Transverse colon (tissue), 4 donors: ENCODE results near the gene PTPN7. TPM values are rescaled to one million over a fixed set of nuclear protein-coding genes. Genes with fewer than 3 reads are reported as not detected.

Experiments used
- DNase-seq: peaks from one replicate; pipeline ENCODE4 v3.0.0-alpha.2; 2019
- H3K27ac ChIP-seq, 4 donors: fragments of 200-600 bp; sonication (generic); 2 replicates each; pipeline ENCODE4 v1.5.1; 2016 to 2018; ENCODE audit warnings: inconsistent platforms in 4 of 4
- H3K27me3 ChIP-seq: fragments of 200-600 bp; sonication (generic); 2 replicates; pipeline ENCODE4 v1.5.1; 2017; ENCODE audit warnings: inconsistent platforms
- H3K36me3 ChIP-seq, 4 donors: fragments of 200-600 bp; sonication (generic); 2 replicates each; pipeline ENCODE4 v1.5.1; 2017 to 2019; ENCODE audit warnings: inconsistent platforms in 4 of 4
- H3K4me1 ChIP-seq, 4 donors: fragments of 200-600 bp; sonication (generic); 2 replicates each; pipeline ENCODE4 v1.5.1; 2017 to 2020; ENCODE audit warnings: inconsistent platforms in 4 of 4
- H3K4me3 ChIP-seq, 4 donors: fragments of 200-600 bp; sonication (generic); 1 replicate in 1 of 4; 2 replicates in 3 of 4; pipeline versions ENCODE4 v1.5.1 to v1.6.1; 2017 to 2019; ENCODE audit warnings: inconsistent platforms in 4 of 4
- H3K9me3 ChIP-seq, 2 donors: fragments of 200-600 bp; sonication (generic); 2 replicates each; pipeline ENCODE4 v1.5.1; 2017 to 2019; ENCODE audit warnings: inconsistent platforms in 2 of 2
- CTCF ChIP-seq, 5 experiments: fragments of 200-600 bp in 3 of 5; fragments of 450-650 bp in 2 of 5; sonication (generic) in 3 of 5; IDR thresholded peaks; 1 replicate in 2 of 5; 2 replicates in 3 of 5; pipeline ENCODE4 v1.5.1; 2016 to 2017; ENCODE audit warnings: antibody characterized with exemption in 5 of 5, inconsistent platforms in 3 of 5, mild to moderate bottlenecking in 2 of 5, moderate library complexity in 1 of 5
- EP300 ChIP-seq: sonication (generic); formaldehyde crosslinking; IDR thresholded peaks from one replicate; pipeline ENCODE4 v1.6.1; 2017; ENCODE audit warnings: antibody characterized with exemption, low read depth
- POLR2A ChIP-seq: fragments of 450-650 bp; IDR thresholded peaks from one replicate; pipeline ENCODE4 v1.6.1; 2016; ENCODE audit warnings: antibody characterized with exemption, mild to moderate bottlenecking, moderate library complexity
- POLR2AphosphoS5 ChIP-seq, 3 donors: sonication (generic); formaldehyde crosslinking; IDR thresholded peaks; one replicate each; pipeline ENCODE4 v1.6.1; 2016; ENCODE audit warnings: antibody characterized with exemption in 3 of 3
- WGBS, 2 donors: methylation state at CpG; one replicate each; pipeline ENCODE4 v1.1.5; 2018; ENCODE audit warnings: low coverage in 1 of 2; 5-methylcytosine and 5-hydroxymethylcytosine counted together
- in situ Hi-C, 4 donors: fragments of 200-750 bp; cut with MboI; loops; one replicate each; pipeline versions ENCODE4 v1.15.0 to v1.15.1; 2017; ENCODE audit warnings: low sequenced_read_pairs in 3 of 4, low pct_ligation_motif_present in 1 of 4, low pct_unique_long_range_greater_than_20kb in 1 of 4
- intact Hi-C: fragments of 100-400 bp; cut with DNase I; formaldehyde crosslinking; loops from one replicate; pipeline ENCODE4 v1.15.1; 2023; ENCODE audit warnings: low total_unique reads
- total RNA-seq, 4 donors: library from RNA; depleted of rRNA; stranded (reverse); fragments of >200 nt; gene quantifications; one replicate each; pipeline ENCODE4 v1.1.0, GENCODE V29; 2016

Gene PTPN7
- total RNA-seq, 4 donors from 2014 or later: 5.2 to 32.5 (median 14.0) TPM; not detected in 1

DNA sequence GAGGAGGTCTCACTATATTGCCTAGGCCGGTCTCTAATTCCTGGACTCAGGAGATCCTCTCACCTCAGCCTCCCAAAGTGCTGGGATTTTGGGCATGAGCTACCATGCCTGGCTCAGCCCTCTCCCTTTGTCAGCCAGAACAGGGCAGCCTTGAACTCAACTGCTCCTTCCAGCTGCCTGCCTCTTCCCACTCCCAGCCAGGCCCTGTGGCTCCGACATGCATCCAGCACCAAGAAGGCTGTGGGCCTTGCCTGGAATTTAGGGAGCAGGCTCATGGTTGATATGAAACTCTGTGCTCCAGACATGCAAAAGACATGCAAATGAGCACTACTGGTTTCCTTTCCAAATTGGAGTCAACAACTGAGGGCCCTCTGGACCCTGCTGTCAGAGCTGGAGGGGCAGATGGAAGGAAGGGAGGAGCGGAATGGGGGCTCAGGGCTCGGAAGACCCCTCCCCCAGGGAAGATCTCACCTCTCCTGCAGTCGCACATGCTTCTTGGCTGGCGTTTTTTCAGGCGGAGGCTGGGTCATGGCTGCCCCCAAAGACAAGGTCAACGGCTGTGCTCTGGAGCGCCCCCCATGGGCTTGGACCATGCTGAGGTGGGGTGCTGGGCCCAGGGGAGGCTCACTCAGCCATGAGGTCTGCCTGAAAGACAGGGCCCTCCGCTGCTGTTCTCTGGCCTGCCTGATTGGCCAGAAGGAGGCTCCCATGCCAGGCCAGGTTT lies 1.4 kb downstream of the PTPN7 start:
- Histone ChIP-seq H3K27ac (peak overlapping the region; percentile 67 to 75 (median 70)), H3K4me1 (peaks cover 0 to 15% (median 4%) of the 10 kb centered on the region in 4 donors), H3K9me3 (no peaks in the 10 kb centered on the region), H3K27me3 (no peaks in the 10 kb centered on the region), H3K36me3 (no peaks in the 10 kb centered on the region), H3K4me3 (peak overlapping the region in 3 of 4 donors; percentile 9 to 41 (median 25))
- no peak for DNase-seq
- WGBS, 2 donors: 77 to 92% methylated on average over 2 to 10 of the region's 10 CpGs
- in situ Hi-C loops (no loop called here), intact Hi-C loops (no loop called here)
- TF ChIP-seq POLR2A (no peak), EP300 (no peak), POLR2AphosphoS5 (IDR thresholded peaks at IDR 0.05) (no peak), CTCF (IDR thresholded peaks at IDR 0.05) (no peak)

- Histone ChIP-seq H3K36me3 (no peaks in the 10 kb centered on the region), H3K27me3 (no peaks in the 10 kb centered on the region), H3K27ac (no peak overlapping the region), H3K4me3 (no peak overlapping the region), H3K9me3 (no peaks in the 10 kb centered on the region), H3K4me1 (peaks cover 0 to 15% (median 4%) of the 10 kb centered on the region in 4 donors)
- TF ChIP-seq EP300 (no peak), POLR2A (no peak), CTCF (IDR thresholded peaks at IDR 0.05) (no peak), POLR2AphosphoS5 (IDR thresholded peaks at IDR 0.05) (no peak)
- in situ Hi-C loops (no loop called here), intact Hi-C loops (no loop called here)
- WGBS, 2 donors: 93% methylated on average over 10 of the region's 10 CpGs; no CpG with 5 or more reads in 1 of the 2 donors
- DNase-seq: no peak
Observed at GRCh38 chr1:202157945-202158344, 2.5 kb downstream of the PTPN7 start.

- no peaks in the 10 kb centered on the region for H3K36me3 ChIP-seq
- WGBS, 2 donors: 83 to 100% methylated on average over 2 to 8 of the region's 8 CpGs
- no peak for DNase-seq
- H3K4me3 ChIP-seq: no peak overlapping the region
- intact Hi-C loops: no loop called here
- TF ChIP-seq POLR2AphosphoS5 (IDR thresholded peaks at IDR 0.05) (no peak), CTCF (IDR thresholded peaks at IDR 0.05) (no peak), EP300 (no peak), POLR2A (no peak)
- no peaks in the 10 kb centered on the region for H3K9me3 ChIP-seq
- H3K4me1 ChIP-seq: peaks cover 0 to 12% (median 4%) of the 10 kb centered on the region in 4 donors
- H3K27me3 ChIP-seq: no peaks in the 10 kb centered on the region
- in situ Hi-C loops: no loop called here
- no peak overlapping the region for H3K27ac ChIP-seq
Observed at GRCh38 chr1:202156590-202156989, 3.8 kb downstream of the PTPN7 start.

GRCh38 chr1:202155478-202156021 lies 4.9 kb downstream of the PTPN7 start:
- peak; percentile 39 for DNase-seq
- H3K4me1 ChIP-seq: peaks cover 0 to 8% (median 4%) of the 10 kb centered on the region in 4 donors
- intact Hi-C loops: no loop called here
- H3K27ac ChIP-seq: no peak overlapping the region
- 23 to 49% methylated on average over 3 to 8 of the region's 8 CpGs for WGBS, 2 donors
- no peaks in the 10 kb centered on the region for H3K9me3 ChIP-seq
- no peaks in the 10 kb centered on the region for H3K36me3 ChIP-seq
- in situ Hi-C loops: no loop called here
- TF ChIP-seq POLR2A: no peak
- H3K27me3 ChIP-seq: no peaks in the 10 kb centered on the region
- H3K4me3 ChIP-seq: no peak overlapping the region
